Stimulated activated CD8-positive, alpha-beta memory T cell treated with anti-CD3 and anti-CD28 coated beads, Interleukin-7, amount 100 ng/mL, for 24 hours (primary cell): ENCODE measurements around the gene FAM32A.

Source experiments
- DNase-seq: peaks from one replicate; pipeline ENCODE4 v3.0.0-alpha.2; 2020; ENCODE audit warnings: low read depth

FAM32A gene

DNA sequence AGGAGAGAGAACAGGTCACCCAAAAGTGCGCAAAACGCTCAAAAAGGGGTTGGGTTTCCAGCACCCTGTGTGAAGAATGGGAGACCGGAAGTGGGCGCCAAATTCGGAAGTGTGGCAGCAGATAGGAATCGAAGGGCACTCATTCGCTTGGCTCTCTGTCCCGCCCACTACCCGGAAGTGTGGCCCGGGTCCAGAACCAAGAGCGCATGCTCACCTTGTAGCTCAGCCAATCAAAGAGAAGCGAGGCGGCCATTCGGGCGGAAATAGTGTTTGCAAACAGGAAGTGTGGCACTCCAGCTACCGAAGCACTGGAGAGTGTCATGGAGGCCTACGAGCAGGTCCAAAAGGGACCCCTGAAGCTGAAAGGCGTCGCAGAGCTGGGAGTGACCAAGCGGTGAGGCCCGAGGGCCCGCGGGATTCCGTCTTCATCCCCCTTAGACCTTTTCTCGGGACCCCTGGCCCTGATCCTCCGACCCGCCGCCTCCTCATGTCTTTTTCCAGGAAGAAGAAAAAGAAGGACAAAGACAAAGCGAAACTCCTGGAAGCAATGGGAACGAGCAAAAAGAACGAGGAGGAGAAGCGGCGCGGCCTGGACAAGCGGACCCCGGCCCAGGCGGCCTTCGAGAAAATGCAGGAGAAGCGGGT is at the start of gene FAM32A:
FAM32A (plus strand) TSS at position 288 of the 645 bp plus-strand sequence; CDS start at position 321, 33 bp downstream.
- peak; percentile 96 for DNase-seq

DNA sequence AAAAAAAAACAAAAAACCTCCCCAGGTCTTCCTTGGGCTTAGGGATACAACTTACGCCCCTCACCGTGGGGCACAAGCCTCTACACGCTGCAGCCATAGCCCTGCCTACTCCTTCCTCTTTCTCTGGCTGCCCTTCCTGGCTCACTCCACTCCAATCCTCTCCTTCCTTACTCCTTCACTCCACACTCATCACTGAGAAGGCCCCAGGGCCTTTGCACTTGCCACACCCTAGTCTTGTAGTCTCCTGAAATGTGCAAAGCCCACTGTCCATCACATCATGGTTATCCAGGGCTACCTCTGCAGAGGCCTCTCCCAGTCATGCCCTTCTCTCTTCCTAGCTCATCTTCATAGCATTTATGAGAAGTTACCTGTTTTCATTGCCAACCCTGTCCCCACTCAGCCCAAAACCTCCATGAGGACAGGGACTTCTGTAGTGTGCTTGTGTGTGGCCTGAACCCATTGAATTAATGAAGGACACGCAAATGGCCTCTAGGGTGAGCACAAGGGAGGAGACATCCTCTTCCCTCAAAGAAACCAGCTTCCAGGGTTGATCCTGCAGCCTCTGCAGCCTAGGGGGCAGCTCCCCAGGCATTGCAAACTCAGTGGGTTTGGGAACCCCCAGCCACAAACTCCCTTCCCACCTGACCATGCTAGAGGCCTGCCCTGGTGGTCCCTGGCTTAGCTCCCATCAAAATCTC is 49.6 kb upstream of the FAM32A start:
- DNase-seq, result no peak

DNA sequence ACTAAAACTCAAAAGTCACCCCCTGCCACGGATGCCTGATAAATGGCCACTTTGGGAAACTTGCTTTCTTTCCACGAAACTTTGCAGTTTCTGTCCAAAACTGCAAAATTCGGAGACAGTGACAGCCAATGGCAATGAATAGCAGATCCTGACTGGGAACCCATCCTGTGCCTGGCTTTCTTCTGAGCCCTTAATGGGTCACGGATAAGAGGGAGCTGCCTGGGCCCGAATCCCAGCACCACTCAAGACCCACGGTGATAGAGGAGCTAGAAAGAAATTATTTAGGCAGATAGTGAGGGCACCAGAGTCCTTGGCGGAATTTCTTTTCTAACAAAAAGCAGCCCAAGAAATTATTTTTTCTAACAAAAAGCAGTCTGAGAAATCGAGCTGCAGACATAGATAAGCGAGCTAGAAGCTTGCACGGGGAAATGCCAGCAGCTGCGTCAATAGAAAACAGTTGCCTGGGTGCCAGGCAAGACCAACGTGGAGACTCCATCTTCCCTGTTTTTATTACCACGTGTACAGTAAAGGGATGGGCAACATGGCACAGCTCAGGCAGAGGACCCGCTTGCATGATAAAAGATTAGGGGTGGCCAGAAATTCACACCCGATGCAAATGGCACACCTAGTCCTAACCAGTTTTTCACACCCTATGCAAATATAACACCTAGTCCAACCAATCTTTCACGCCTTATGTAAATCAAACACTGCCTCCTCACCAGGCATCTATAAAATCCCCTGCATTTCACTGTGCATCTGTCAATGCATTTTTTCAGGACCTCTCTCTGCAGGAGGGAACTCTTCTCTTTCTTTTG is 48.8 kb upstream of the FAM32A start:
- DNase-seq, result no peak

DNA sequence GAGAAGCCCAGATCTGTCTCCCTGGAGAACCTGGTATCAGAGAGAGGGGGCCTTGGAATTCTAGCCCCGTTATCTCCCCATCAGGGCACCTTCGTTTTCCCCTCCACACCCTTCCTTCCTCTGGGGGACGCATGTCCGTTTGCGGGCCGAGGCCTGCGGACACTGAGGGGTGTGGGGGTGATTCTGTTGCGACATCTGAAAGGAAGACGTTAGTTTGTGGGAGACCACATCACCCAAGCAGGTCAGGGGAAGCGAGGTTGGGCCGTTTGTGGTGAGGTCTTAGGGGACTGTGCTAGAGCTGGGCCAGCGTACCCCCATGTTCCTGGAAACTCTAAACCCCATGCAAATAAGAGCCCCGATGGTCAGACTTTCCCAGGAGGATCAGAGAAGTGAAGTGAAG is 45.5 kb upstream of the FAM32A start:
- no peak for DNase-seq

DNA sequence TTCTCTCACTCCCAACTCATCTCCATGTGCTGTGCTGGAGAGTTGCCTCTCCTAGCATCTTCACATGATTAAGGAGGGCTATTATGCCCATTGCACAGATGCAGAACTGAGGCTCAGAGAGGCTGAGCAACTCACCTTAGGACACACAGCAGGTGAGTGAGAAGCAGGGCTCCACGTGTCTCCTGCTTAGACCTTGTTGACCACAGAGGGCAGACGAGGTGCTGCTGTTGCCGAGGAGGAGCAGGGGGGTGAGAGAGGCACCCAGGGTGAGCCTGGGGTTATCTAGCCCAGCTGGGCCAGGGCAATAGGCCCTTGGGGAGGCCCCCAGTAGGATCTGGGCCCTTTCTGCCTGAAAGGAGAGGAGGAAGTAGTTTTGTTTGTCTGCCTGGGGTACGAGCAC is 44.2 kb upstream of the FAM32A start:
- no peak for DNase-seq

DNA sequence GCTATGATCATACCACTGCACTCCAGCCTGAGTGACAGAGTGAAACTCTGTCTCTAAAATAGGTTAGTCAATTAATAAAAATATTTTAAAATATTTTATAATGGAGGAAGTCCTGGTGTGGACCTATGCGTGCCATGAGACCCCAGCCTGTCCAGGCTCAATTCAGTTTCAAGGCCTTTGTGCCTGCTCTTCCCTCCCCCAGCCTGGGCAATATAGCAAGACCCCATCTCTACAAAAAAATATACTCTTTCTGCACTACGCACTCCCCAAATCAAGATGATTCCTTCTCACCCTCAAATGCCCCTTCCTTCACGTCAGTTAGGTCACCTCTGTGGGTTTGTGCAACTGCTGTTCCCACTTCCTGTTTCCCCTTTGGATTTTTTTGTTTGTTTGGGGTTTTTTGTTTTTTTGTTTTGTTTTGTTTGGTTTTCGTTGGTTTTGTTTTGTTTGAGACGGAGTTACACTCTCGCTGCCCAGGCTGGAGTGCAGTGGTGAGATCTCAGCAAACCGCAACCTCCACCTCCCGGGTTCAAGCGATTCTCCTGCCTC is 43.1 kb upstream of the FAM32A start:
- DNase-seq, result no peak

DNA sequence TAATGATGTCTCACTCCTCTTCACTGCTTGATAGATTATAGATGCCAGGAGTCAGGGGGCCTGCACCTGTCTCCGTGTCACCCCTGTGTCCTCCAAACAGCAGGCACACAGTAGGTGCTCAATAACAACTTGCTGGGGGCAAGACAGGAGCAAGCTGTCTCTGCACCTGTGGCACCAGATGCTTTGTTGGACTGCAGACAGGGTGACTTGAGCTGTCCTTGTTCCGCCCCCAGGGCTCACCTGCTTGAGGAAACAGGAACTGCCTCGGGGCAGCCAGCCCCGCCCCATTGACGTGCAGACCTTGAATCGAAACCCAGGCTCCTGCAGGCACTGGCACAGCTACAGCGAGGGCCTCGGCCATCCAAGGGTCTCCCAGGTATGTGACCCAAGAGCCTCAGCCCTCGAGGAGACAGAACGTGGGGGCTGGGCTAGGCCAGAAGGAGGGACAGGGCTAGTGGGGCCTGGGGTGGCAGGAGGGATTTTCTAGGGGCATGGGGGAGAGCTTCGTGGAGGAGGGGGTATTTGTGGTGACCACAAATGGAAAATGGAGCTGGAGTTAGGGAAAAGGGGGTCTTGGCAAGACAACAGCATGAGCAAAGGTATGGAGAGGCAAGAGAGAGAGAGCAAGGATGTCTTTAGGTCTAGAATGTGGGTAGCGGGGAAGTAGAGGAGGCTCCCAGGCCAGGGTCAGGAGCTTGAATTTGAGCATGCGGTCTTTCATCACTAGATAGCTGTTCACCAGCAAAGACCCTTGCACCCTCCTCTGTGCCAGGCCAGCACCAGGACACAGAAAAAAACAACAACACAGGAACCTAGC is 41.6 kb upstream of the FAM32A start, which contains the start of gene HSH2D:
HSH2D (plus strand) TSS at position 287 of the 817 bp plus-strand sequence. CDS start 5,066 bp downstream, outside the sequence.
- peak; percentile 47 for DNase-seq

DNA sequence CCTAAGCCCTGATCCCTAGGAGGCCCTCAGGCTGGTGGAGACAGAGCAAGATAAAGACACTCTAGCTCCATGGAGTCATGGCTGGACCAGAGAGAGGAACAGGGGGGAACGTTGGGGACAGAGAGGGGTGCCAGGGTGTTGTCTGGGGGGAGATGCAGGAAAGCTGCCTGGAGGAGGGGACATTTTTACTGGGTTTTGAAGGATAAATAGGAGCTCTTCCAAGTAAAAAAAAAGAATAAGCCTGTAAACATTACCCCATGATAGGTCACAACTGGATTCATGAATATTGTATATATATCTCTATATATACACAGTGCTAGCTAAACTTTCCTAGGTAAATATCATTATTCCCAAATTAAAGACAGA is 41.0 kb upstream of the FAM32A start:
- no peak for DNase-seq

DNA sequence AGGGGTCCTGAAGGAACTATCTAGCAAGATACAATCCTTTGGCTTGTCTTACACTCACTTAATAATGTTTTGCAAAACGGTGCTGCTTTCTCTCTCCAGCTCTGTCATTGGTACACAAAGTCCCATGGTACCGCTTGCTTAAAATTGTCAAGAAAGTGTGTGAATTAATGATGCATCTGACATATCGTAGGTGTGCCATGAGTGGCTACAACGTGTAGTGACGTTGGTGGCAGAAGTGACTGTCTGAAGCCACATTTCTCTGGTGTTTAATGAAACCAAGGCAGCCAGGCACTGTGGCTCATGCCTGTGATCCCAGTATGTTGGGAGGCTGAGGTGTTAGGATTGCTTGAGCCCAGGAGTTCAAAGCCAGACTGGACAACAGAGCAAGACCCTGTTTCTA is 39.1 kb upstream of the FAM32A start:
- DNase-seq, result no peak

DNA sequence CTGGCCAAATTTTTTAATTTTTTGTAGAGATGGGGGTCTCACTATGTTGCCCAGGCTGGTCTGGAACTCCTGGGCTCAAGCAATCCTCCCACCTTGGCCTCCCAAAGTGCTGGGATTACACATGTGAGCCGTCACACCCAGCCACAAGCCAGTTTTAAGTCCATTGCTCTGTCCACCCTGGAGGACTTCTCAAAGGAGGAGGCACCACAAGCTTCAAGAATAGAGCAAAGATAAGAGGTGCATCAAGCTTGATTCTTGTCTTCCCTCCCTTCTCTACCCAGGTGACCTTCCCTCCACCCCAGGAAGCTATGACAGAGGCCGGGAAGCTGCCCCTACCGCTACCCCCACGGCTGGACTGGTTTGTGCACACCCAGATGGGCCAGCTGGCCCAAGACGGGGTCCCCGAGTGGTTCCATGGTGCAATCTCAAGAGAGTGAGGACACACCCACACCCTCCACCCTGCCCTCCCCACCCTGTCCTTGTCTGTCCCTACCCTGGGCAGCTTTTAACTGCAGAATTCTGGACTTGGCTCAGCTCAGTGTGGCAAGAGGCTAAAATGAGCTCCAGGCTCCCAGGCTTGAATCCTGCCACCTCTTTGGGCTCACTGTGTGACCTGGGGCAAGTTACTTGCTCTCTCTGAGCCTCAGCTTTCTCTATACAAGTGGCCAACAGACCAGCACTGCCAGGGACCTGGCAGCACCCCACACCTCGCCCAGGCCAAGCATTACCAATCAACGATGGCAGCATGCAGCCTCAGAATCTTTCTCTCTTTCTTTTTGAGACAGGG is 36.6 kb upstream of the FAM32A start:
- no peak for DNase-seq

DNA sequence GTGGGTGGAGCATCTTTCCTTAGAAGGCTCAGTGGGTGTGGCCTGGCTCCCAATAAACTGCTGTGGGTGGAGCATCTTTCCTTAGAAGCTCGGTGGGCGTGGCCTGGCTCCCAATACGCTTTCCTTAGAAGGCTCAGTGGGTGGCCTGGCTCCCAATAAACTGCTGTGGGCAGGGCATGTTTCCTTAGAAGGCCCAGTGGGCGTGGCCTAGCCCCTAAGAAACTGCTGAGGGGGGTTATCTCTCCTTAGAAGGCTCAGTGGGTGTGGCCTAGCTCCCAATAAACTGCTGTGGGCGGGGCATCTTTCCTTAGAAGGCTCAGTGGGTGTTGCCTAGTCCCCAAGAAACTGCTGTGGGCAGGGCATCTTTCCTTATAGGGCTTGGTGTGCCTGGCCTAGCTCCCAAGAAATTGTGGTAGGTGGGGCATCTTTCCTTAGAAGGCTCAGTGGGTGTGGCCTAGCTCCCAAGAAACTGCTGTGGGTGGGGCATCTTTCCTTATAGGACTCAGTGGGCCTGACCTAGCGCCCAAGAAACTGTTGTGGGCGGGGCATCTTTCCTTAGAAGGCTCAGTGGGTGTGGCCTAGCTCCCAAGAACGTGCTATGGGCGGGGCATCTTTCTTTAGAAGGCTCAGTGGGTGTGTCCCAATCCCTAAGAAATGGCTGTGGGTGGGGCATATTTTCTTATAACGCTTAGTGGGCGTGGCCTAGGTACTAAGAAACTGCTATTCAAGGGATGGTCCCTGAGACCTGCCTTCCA is 31.5 kb upstream of the FAM32A start:
- no peak for DNase-seq

DNA sequence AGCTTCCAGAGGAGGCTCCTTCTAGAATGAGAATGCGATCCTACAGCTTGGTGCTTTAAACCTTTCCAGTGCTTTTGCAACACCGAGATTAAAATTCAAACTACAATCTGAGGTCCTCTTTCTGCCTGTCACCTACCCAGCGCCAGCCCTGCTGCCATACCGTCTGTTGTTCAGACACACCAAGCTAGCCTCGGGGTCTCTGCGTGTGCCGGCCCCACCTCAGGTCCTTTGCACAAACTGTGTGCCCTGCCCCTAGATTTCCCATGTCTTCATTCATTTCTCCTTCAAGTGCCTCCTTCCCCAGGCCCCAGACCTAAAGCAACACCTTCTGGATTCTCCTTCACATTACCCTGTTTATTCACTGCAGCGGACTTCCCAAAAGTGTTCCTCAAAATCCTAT is 30.7 kb upstream of the FAM32A start:
- no peak for DNase-seq

DNA sequence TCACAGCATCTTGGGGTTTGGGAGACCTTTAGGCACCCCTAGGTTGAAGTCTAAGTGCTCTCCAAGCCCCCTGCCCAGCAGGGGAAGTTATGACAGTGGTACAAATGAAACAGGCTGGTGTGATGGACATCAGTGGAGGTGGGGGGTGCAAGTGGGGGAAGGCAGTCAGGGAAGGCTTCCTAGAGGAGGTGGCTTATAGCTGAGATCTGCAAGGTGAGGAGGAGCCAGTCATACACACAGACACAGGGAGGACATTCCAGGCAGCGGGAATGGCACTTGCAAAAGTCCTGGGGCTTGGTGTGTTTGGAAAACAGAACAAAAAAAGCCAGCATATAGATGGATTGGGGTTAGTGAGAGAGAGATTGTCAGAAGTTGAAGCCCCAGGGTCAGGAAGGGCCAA is 30.1 kb upstream of the FAM32A start:
- no peak for DNase-seq

DNA sequence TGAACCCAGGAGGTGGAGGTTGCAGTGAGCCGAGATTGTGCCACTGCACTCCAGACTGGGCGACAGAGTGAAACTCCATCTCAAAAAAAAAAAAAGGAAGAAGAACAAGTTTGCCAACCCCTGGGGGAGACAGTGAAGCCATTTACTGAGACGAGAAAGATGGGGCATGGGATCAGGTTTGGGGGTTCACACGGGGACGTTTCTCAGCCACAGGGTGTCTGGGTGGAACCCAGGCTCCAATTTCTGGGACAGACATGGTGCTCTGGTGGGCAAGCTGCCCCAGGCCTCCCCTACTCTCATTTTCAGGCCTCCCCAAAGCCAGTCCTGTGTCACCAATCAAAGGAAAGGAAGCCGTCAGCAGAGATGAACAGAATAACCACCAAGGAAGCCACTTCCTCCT is 28.3 kb upstream of the FAM32A start:
- no peak for DNase-seq

DNA sequence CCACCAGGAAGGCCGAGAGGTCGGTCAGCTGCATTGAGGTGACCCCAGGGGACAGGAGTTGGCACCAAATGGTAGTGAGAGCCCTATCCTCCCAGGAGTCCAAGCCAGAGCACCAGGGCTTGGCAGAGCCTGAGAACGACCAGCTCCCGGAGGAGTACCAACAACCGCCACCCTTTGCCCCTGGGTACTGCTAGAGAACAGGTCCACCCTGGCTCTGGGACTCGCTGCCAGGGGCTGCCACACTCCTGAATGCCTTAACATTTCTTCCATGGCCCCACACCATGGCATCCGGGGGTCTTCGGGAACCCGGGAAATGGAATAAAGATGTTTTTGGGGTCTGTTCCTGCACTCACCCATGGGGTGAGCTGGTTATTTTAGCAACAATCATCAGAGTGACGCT is 27.6 kb upstream of the FAM32A start:
- DNase-seq, result no peak

DNA sequence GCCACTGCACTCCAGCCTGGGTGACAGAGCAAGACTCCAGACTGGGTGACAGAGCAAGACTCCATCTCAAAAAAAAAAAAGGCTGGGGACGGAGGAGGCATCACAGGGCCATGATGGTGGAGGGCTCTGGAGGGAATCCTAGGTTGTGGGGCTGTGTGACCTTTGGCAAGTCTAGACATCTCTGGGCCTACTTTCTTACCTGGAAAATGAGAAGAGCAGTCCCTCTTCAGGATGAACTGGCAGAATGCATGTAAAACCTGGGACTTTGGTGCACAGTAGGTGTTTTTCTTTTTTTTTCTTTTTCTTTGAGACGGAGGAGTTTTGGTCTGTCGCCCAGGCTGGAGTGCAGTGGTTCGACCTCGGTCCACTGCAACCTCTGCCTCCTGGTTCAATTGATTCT is 25.6 kb upstream of the FAM32A start:
- DNase-seq, result no peak

DNA sequence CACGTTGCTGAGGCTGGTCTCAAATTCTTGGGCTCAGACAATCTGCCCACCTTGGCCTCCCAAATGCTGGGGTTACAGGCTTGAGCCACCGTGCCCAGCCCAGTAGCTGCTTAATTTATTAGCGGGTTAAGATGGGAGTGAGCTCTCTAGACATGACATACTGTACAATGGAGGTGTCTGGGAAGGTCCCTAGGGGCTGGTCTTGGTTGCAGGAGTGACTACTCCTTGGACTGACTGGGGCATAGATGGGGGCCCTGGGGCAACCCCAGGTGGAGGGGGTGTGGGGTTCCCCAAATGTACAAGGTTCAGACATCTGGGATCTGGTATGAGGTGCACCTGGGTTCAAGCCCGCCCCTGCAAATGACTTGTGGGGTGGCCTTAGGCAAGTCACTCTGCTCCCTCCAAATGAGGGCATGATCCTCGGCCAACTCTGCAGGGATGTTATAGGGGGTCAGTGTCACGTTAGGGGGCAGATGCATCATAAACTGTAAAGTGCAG is 24.7 kb upstream of the FAM32A start:
- no peak for DNase-seq

DNA sequence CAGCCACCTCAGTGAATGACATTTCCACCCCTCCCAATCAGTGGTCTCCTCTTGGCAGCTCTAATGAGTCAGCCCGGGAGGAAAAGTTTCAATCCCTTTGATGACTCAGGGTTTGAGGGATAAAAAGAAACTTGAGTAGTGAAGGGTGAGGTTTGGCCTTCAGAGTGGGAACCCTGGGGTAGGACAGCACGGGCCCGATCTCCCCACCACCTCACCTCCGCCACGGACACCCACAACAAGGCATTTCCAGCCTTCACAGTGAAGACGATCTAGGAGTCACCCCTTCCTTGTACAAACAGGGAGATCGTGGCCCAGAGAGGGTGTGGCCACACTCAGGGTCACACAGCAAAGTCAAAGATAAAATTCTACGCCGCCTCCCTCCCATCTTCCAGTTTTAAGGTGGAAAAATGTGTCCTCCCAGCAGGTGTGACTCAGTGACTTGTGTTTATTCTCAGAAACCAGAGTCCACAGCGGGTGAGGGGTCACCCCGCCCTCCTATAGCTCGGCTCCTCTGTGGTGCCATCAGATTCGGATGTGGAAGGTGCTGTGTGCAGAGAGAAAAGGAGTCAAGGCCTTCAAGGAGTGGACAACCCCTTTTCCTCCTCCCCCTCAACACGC is 24.2 kb upstream of the FAM32A start:
- no peak for DNase-seq

DNA sequence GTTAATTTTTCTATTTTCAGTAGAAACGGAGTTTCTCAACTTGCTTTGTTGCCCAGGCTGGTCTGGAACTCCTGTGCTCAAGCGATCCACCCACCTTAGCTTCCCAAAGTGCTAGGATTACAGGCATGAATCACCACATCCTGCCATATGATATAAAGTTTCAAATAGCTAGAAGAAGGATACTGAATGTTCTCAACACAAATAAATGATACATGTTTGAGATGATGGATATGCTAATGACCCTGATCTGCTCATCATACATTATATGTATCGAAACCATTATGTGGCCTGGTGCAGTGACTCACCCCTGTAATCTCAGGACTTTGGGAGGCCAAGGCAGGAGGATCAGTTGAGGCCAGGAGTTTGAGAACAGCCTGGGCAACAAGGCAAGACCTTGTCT is 23.4 kb upstream of the FAM32A start:
- DNase-seq, result no peak
